GM21825 (cell line): ENCODE data around the gene CD300E.

ENCODE experiments used
- ATAC-seq: cut with Tn5 transposase; IDR thresholded peaks from one replicate; pipeline ENCODE4 v1.9.1; 2021; ENCODE audit warnings: mild to moderate bottlenecking, moderate library complexity; ENCODE audit not compliant: unreplicated experiment

The CD300E gene

DNA sequence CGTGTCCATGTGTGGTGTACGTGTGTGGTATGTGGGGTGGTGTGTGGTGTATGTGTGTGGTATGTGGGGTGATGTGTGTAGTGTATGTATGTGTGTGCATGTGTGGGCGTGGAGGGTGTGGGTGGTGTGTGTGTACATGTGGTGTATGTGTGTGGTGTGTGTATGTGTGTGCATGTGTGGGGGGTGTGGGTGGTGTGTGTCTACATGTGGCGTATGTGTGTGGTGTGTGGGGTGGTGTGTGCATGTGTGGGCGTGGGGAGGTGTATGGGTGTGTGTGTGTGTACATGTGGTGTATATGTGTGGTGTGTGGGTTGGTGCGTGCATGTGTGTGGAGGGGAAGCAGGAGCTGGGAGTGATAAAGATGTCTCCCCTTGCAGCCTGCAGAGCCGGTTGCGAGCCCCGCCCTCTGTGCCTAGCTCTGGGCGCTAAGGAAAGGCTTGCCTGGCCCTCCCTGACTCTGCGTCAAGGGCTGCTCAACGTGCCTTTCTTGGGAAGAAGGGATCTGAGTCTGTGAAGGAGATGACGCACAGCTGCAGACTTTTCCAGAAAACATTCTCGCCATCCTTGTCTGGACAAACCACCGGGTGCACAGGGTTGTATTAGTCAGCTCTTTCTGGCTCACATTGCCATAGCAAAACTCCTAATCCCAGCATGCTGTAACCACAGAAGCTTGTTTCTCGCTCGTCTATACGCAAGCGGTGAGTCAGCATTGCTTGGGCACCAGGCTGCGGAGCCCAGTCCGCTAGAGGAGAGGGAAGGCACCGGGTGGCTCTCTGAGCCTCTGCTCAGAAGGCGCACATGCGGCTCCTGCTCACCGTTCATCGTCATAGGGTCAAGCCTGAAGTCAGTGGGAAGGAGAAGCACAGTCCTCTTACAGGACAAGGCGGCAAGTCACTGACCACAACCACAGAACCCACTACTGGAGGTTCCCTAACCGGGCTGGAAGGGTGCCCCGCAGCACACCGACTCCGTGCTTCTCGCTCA lies 54.2 kb downstream of the CD300E start:
- ATAC-seq = no peak

- no peak for ATAC-seq
These were observed 55.2 kb downstream of the CD300E start for GRCh38 chr17:74568106-74568873.

GRCh38 chr17:74567397-74567796 lies 56.1 kb downstream of the CD300E start, which contains the start of gene CD300H:
Gene CD300H (minus strand): TSS chr17:74567509.
- no peak for ATAC-seq

- ATAC-seq = no peak
These were observed 57.3 kb downstream of the CD300E start for GRCh38 chr17:74566132-74566753.

GRCh38 chr17:74565126-74565525 lies 58.4 kb downstream of the CD300E start:
- no peak for ATAC-seq

- ATAC-seq = no peak
These were observed 60.2 kb downstream of the CD300E start for GRCh38 chr17:74563358-74563757.

- ATAC-seq = no peak
These were observed 62.0 kb downstream of the CD300E start for GRCh38 chr17:74561586-74561985.
